K562 (cell line): ENCODE results near the gene SDC3. TPM values are rescaled to one million over a fixed set of nuclear protein-coding genes. Genes with fewer than 3 reads are reported as not detected.

Source experiments
- ATAC-seq: fragments of 200-7000 bp; cut with Tn5 transposase; 3 replicates; pipeline ENCODE4 v1.9.1; 2020; ENCODE audit warnings: moderate library complexity
- BruUV-seq: library from RNA; stranded (reverse); fragments of 400-500 nt; replicated peaks from 2 replicates; lab custom pipeline; 2021; lab: Mats Ljungman, UMichigan
- CTCF ChIA-PET: fragments of 300-600 bp; formaldehyde crosslinking; extraction: SDS; loops from one replicate; lab custom pipeline; 2021; ENCODE audit warnings: low intra/inter-chr PET ratio; lab: Yijun Ruan, JAX
- POLR2A ChIA-PET: fragments of 300-600, 350-650 bp; sonication (Branson Sonifier 250); formaldehyde crosslinking; extraction: SDS; loops from one replicate; lab custom pipeline; 2021; ENCODE audit warnings: antibody characterized with exemption, inconsistent platforms; lab: Yijun Ruan, JAX
- DNase-seq, 4 experiments: peaks; one replicate each; pipeline versions ENCODE4 v3.0.0 to v3.0.0-alpha.2; 2011 to 2018; ENCODE audit warnings: low spot score in 3 of 4, mixed read lengths in 3 of 4; ENCODE audit errors: extremely low read depth in 1 of 4
- FAIRE-seq: peaks from 2 replicates; lab custom pipeline; 2011; peaks lifted over from hg19 to GRCh38; lab: Jason Lieb, UNC
- H2AFZ ChIP-seq: 2 replicates; pipeline ENCODE4 v1.6.0; 2011; ENCODE audit warnings: low read depth, low read length, control low read depth, inconsistent platforms
- H3K27ac ChIP-seq: fragments of 200-600 bp; 3 replicates; pipeline ENCODE4 v1.8.0; 2011; ENCODE audit warnings: low read depth, mild to moderate bottlenecking, control low read depth, inconsistent platforms, low read length, moderate library complexity, mixed read lengths; ENCODE audit errors: extremely low read depth
- H3K27me3 ChIP-seq, 2 experiments: fragments of 300-600 bp in 1 of 2; 2 replicates in 1 of 2; 3 replicates in 1 of 2; pipeline versions ENCODE4 v1.6.0 to v1.8.0; 2011; ENCODE audit warnings: inconsistent platforms in 2 of 2, low read length in 2 of 2, mild to moderate bottlenecking in 1 of 2, mixed read lengths in 1 of 2, moderate library complexity in 1 of 2; ENCODE audit not compliant: control insufficient read depth in 2 of 2, insufficient read depth in 2 of 2
- H3K36me3 ChIP-seq: fragments of 300-600 bp; 3 replicates; pipeline ENCODE4 v1.8.0; 2011; ENCODE audit warnings: mild to moderate bottlenecking, low read length, inconsistent platforms; ENCODE audit not compliant: control insufficient read depth, insufficient read depth
- H3K4me1 ChIP-seq, 2 experiments: fragments of 200-600 bp in 1 of 2; replicated peaks in 1 of 2; 2 replicates in 1 of 2; 3 replicates in 1 of 2; pipeline versions ENCODE4 v1.5.1 to v1.8.0; 2011; ENCODE audit warnings: inconsistent platforms in 2 of 2, low read length in 2 of 2, mild to moderate bottlenecking in 1 of 2, mixed read lengths in 1 of 2, moderate library complexity in 1 of 2; ENCODE audit not compliant: control insufficient read depth in 2 of 2, insufficient read depth in 2 of 2
- H3K4me2 ChIP-seq: 2 replicates; pipeline ENCODE4 v1.6.1; 2011; ENCODE audit warnings: low read length, control low read depth, inconsistent platforms, mixed read lengths; ENCODE audit not compliant: insufficient read depth
- H3K4me3 ChIP-seq: fragments of 200-600 bp; sonication (generic), shearing (Covaris generic); 2 replicates; pipeline ENCODE4 v1.5.1; 2016; ENCODE audit warnings: control low read depth, inconsistent platforms
- H3K79me2 ChIP-seq: fragments of 200-600 bp; 3 replicates; pipeline ENCODE4 v1.8.0; 2011; ENCODE audit warnings: low read length, inconsistent platforms; ENCODE audit not compliant: control insufficient read depth, insufficient read depth
- H3K9ac ChIP-seq, 2 experiments: 2 replicates each; pipeline versions ENCODE4 v1.6.0 to v1.6.1; 2011; ENCODE audit warnings: low read depth in 2 of 2, low read length in 2 of 2, control low read depth in 1 of 2, inconsistent platforms in 1 of 2, mild to moderate bottlenecking in 1 of 2, mixed read lengths in 1 of 2; ENCODE audit not compliant: insufficient read depth in 1 of 2
- H3K9me1 ChIP-seq: one replicate; pipeline ENCODE4 v1.6.0; 2011; ENCODE audit warnings: inconsistent platforms, mild to moderate bottlenecking, low read length, moderate library complexity; ENCODE audit not compliant: control insufficient read depth, insufficient read depth
- H3K9me3 ChIP-seq: replicated peaks from 2 replicates; pipeline ENCODE4 v1.5.1; 2011; ENCODE audit warnings: low read depth, low read length, inconsistent platforms; ENCODE audit not compliant: control insufficient read depth, insufficient read depth
- H4K20me1 ChIP-seq: replicated peaks from 2 replicates; pipeline ENCODE4 v1.6.1; 2011; ENCODE audit warnings: low read length, inconsistent platforms, mixed read lengths; ENCODE audit not compliant: control insufficient read depth, insufficient read depth
- ARID2 ChIP-seq: fragments of 450-650 bp; IDR thresholded peaks from 2 replicates; pipeline ENCODE4 v1.6.1; 2017; ENCODE audit warnings: antibody characterized with exemption, mild to moderate bottlenecking
- CBX5 ChIP-seq: IDR thresholded peaks from 2 replicates; pipeline ENCODE4 v1.6.1; 2014; ENCODE audit warnings: low read depth, borderline replicate concordance
- CC2D1A ChIP-seq: fragments of 450-650 bp; IDR thresholded peaks from 2 replicates; pipeline ENCODE4 v1.6.1; 2017; ENCODE audit warnings: mild to moderate bottlenecking
- FUS ChIP-seq: fragments of 200-400 bp; formaldehyde crosslinking; optimal IDR thresholded peaks from 2 replicates; pipeline ENCODE3; 2017; ENCODE audit warnings: low read depth, low read length
- GTF2F1 ChIP-seq: IDR thresholded peaks from 2 replicates; pipeline ENCODE4 v1.6.1; 2011; ENCODE audit warnings: low read depth, low read length, improper control_type of control experiment
- HDAC1 ChIP-seq, 2 experiments: fragments of 450-650 bp; IDR thresholded peaks; 2 replicates each; pipeline ENCODE4 v1.6.1; 2016 to 2017; ENCODE audit warnings: inconsistent platforms in 1 of 2, mild to moderate bottlenecking in 1 of 2, moderate library complexity in 1 of 2
- HNRNPL ChIP-seq: fragments of 200-400 bp; formaldehyde crosslinking; IDR thresholded peaks from 2 replicates; pipeline ENCODE4 v1.6.1; 2017; ENCODE audit warnings: low read depth, mild to moderate bottlenecking, low read length
- LARP7 ChIP-seq: fragments of 450-650 bp; IDR thresholded peaks from 2 replicates; pipeline ENCODE4 v1.6.1; 2016
- NFE2 ChIP-seq: IDR thresholded peaks from 2 replicates; pipeline ENCODE4 v1.6.1; 2014; ENCODE audit warnings: antibody characterized with exemption, low read depth
- NFRKB ChIP-seq: fragments of 450-650 bp; IDR thresholded peaks from 2 replicates; pipeline ENCODE4 v1.6.1; 2016; ENCODE audit warnings: low read depth
- THRB ChIP-seq: fragments of 450-650 bp; formaldehyde crosslinking; conservative IDR thresholded peaks from 2 replicates; pipeline ENCODE4 v1.4.0; 2022; ENCODE audit warnings: mild to moderate bottlenecking, missing genetic modification characterization
- ZNF592 ChIP-seq: fragments of 450-650 bp; IDR thresholded peaks from 2 replicates; pipeline ENCODE4 v1.6.1; 2017; ENCODE audit warnings: antibody characterized with exemption, mild to moderate bottlenecking
- WGBS: fragments of 100-300 bp; shearing (Covaris generic); methylation state at CpG from one replicate; pipeline ENCODE4 v1.1.6; 2016; ENCODE audit warnings: low coverage, mixed read lengths; ENCODE audit not compliant: insufficient coverage; ENCODE audit errors: missing lambda C conversion rate; 5-methylcytosine and 5-hydroxymethylcytosine counted together
- in situ Hi-C: fragments of 300-500 bp; cut with MboI; formaldehyde crosslinking; loops from 4 replicates; pipeline ENCODE4 v1.15.0; 2018; ENCODE audit warnings: inconsistent platforms, mixed read lengths
- intact Hi-C: fragments of 100-400 bp; cut with micrococcal nuclease; formaldehyde crosslinking; loops from 2 replicates; pipeline ENCODE4 v1.14.2; 2022
- polyA plus RNA-seq, 8 experiments: library from polyadenylated mRNA; depleted of rRNA in 4 of 8; stranded (reverse) in 5 of 8; unstranded in 3 of 8; fragments of >200 nt; fragmentation: Nextera tagmentation in 2 of 8; fragmentation: Illumina TruSeq in 1 of 8; extraction: Ambion mirVana in 2 of 8; extraction: Trizol in 1 of 8; gene quantifications; 2 replicates each; pipeline versions ENCODE4 v1.2.1 to v1.2.3, GENCODE V29; 2011 to 2014; ENCODE audit warnings: inconsistent platforms in 1 of 8, missing spikeins in 1 of 8
- total RNA-seq, 7 experiments: library from RNA; depleted of rRNA in 6 of 7; stranded (reverse); fragments of >200 nt in 6 of 7; fragmentation: Illumina TruSeq in 2 of 7; extraction: Trizol in 2 of 7; gene quantifications; 2 replicates each; pipeline versions ENCODE4 v1.2.1 to v1.2.3, GENCODE V29; 2011 to 2021; ENCODE audit warnings: low replicate concordance in 1 of 7
- TF ChIP-seq, protein P1 (sequence below): fragments of 450-650 bp; IDR thresholded peaks from 2 replicates; pipeline ENCODE4 v1.6.1; 2018; ENCODE audit warnings: mild to moderate bottlenecking, low read depth; ENCODE audit not compliant: partially characterized antibody
- TF ChIP-seq, protein P2 (sequence below): fragments of 450-650 bp; formaldehyde crosslinking; IDR thresholded peaks from 2 replicates; pipeline ENCODE4 v1.4.0; 2022; ENCODE audit warnings: missing genetic modification characterization

Gene SDC3
- total and polyA plus RNA-seq, 9 of the 15 experiments (the other 6 are each of a cell fraction or from before 2014, with no cell fraction given): 0.38 to 44.1 (median 12.1) TPM

GRCh38 chr1:30822966-30823581 lies 85.5 kb downstream of the SDC3 start:
- no peak overlapping the region; the same call in 1 of the 2 replicates for H3K4me2 ChIP-seq
- intact Hi-C loops: no loop called here
- no peaks in the 10 kb centered on the region for H3K79me2 ChIP-seq
- no peak overlapping the region for H3K27ac ChIP-seq
- FAIRE-seq: peak; percentile 44
- H3K9me1 ChIP-seq: no peaks in the 10 kb centered on the region
- H3K4me1 ChIP-seq: peaks cover 9 to 18% of the 10 kb centered on the region in 2 experiments; a peak in 4 of 5 replicates
- H4K20me1 ChIP-seq: no peaks in the 10 kb centered on the region; the same call in 1 of the 2 replicates
- CTCF ChIA-PET: no interaction called here
- in situ Hi-C loops: no loop called here
- no TSS peak for BruUV-seq
- no peak for DNase-seq
- H2AFZ ChIP-seq: no peak overlapping the region
- no peaks in the 10 kb centered on the region for H3K36me3 ChIP-seq
- peaks cover 0 to under 1% of the 10 kb centered on the region in 2 experiments; a peak in 1 of 5 replicates for H3K27me3 ChIP-seq
- H3K9ac ChIP-seq: peak overlapping the region in 1 of 2 experiments; percentile 82; a peak in 1 of 4 replicates
- H3K4me3 ChIP-seq: no peak overlapping the region
- POLR2A ChIA-PET: interaction anchor here (0.9 to 2.1 kb wide), 6 partner anchors 9 to 91 kb away, joined by 3 to 13 read pairs (median 6); no protein-coding TSS in a partner anchor
- WGBS: 53% methylated on average over 6 of the region's 6 CpGs
- H3K9me3 ChIP-seq: no peaks in the 10 kb centered on the region
- no peak for ATAC-seq
- no peak for TF ChIP-seq GTF2F1
- TF ChIP-seq LARP7: no peak
- TF ChIP-seq ZNF592: no peak
- no peak for TF ChIP-seq ARID2
- peak; percentile 20; the same call in 1 of the 2 replicates for TF ChIP-seq NFE2
- peak in 1 of 2 experiments; percentile 36; a peak in 1 of 4 replicates for TF ChIP-seq HDAC1 (IDR thresholded peaks at IDR 0.05)
- no peak for TF ChIP-seq HNRNPL
- TF ChIP-seq CBX5: no peak
- TF ChIP-seq NFRKB: no peak
- peak; percentile 76; the same call in 1 of the 2 replicates for TF ChIP-seq THRB
- TF ChIP-seq CC2D1A: no peak
- TF ChIP-seq, protein P1, sequence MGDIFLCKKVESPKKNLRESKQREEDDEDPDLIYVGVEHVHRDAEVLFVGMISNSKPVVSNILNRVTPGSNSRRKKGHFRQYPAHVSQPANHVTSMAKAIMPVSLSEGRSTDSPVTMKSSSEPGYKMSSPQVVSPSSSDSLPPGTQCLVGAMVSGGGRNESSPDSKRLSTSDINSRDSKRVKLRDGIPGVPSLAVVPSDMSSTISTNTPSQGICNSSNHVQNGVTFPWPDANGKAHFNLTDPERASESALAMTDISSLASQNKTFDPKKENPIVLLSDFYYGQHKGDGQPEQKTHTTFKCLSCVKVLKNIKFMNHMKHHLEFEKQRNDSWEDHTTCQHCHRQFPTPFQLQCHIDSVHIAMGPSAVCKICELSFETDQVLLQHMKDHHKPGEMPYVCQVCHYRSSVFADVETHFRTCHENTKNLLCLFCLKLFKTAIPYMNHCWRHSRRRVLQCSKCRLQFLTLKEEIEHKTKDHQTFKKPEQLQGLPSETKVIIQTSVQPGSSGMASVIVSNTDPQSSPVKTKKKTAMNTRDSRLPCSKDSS: no peak
- no peak for TF ChIP-seq FUS
- TF ChIP-seq, protein P2, sequence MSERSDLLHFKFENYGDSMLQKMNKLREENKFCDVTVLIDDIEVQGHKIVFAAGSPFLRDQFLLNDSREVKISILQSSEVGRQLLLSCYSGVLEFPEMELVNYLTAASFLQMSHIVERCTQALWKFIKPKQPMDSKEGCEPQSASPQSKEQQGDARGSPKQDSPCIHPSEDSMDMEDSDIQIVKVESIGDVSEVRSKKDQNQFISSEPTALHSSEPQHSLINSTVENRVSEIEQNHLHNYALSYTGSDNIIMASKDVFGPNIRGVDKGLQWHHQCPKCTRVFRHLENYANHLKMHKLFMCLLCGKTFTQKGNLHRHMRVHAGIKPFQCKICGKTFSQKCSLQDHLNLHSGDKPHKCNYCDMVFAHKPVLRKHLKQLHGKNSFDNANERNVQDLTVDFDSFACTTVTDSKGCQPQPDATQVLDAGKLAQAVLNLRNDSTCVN (CRISPR knock-in tag): 0 out of 2 replicates have a peak, but pooled peaks have one; percentile 11
